ENCODE results near the gene TNFRSF13B.
"Not testable (repeated sequence)": the region's sequence is repeated elsewhere in the genome, so short reads cannot be mapped to it uniquely, and the experiment has no call there.

The TNFRSF13B gene

DNA sequence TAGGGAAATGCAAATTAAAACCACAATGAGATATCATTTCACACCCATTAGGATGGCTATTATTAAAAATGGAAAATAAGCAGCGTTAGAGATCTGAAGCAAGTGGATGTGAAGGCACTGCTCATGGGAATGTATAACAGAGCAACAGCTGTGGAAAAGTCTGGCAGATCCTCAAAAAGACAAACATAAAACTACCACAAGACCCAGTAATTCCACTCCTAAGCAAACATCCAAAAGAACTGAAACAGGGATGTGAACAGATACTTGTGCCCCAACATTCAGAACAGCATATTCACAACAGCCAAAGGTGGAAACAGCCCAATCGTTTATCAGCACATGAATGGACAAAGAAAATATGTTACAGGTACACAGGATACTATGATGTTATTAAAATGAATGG is 10.9 kb downstream of the TNFRSF13B start:
- not testable (repeated sequence) for DNase-seq (ENCODE audit: low read depth in 2 of 2)

GRCh38 chr17:16955011-16955410 is 16.9 kb downstream of the TNFRSF13B start:
- DNase-seq (ENCODE audit: low read depth in 2 of 2) = not testable (repeated sequence)

GRCh38 chr17:16954521-16954920 is 17.4 kb downstream of the TNFRSF13B start:
- no peak for DNase-seq (ENCODE audit: low read depth in 2 of 2)

- DNase-seq (ENCODE audit: low read depth in 2 of 2) = no peak
These were observed 18.1 kb downstream of the TNFRSF13B start for GRCh38 chr17:16953841-16954240.

DNA sequence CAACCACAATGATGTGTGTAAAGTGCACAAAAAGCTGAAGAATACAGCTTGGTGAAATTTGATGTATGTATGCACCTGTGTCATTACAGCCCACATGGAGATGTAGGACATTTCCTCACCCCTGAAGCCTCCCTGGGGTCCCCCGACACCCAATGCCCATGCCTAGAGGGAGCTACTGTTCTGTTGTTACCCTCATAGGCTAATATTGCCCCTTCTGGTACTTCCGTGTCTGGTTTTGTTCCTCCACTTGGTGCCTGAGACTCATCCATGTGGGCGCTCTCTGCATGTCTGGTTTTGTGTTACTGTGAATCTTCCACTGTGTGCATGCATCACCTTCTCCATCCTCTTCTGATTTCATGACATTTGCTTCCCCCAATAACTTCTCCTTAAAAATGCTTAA is 18.6 kb downstream of the TNFRSF13B start:
- no peak for DNase-seq (ENCODE audit: low read depth in 2 of 2)

- DNase-seq (ENCODE audit: low read depth in 2 of 2) = no peak
These were observed 19.5 kb downstream of the TNFRSF13B start for GRCh38 chr17:16952401-16952800.

GRCh38 chr17:16950488-16950887 is 21.4 kb downstream of the TNFRSF13B start:
- no peak for DNase-seq (ENCODE audit: low read depth in 2 of 2)

- DNase-seq (ENCODE audit: low read depth in 2 of 2) = no peak
These were observed 23.1 kb downstream of the TNFRSF13B start for GRCh38 chr17:16948587-16949376.

DNA sequence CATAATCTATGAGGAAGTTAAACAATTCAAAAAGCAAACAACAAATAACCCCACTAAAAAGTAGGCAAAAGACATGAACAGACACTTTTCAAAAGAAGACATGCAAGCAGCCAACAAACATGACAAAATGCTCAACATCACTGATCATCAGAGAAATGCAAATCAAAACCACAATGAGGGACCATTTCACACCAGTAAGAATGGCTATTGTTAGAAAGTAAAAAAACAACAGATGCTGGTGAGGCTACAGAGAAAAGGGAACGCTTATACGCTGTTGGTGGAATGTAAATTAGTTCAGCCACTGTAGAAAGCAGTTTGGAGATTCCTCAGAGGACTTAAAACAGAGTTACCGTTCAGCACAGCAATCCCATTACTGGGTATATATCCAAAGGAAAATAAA is 24.4 kb downstream of the TNFRSF13B start:
- DNase-seq (ENCODE audit: low read depth in 2 of 2) = no peak

- DNase-seq (ENCODE audit: low read depth in 2 of 2) = no peak
These were observed 26.2 kb downstream of the TNFRSF13B start for GRCh38 chr17:16945663-16946218.

DNA sequence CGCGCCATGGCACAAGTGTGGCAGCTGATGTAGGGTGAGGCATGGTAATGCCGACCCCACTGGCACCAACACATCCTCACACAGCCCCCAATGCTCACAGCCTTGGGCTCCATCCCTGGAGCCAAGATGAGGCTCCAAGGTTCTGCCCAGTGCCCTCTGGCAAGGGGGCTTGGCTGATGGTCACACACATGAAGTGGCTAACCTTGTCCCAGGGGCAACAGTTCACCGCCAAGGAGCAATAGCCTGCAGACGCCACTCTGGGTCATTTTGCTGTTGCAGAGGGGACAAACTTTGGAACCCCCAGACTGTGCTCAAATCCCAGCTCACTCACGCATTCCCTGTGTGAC is 26.8 kb downstream of the TNFRSF13B start:
- no peak for DNase-seq (ENCODE audit: low read depth in 2 of 2)

GRCh38 chr17:16944334-16945135 is 27.4 kb downstream of the TNFRSF13B start:
- DNase-seq (ENCODE audit: low read depth in 2 of 2) = no peak

GRCh38 chr17:16943541-16944333 is 28.2 kb downstream of the TNFRSF13B start:
- DNase-seq (ENCODE audit: low read depth in 2 of 2) = no peak

DNA sequence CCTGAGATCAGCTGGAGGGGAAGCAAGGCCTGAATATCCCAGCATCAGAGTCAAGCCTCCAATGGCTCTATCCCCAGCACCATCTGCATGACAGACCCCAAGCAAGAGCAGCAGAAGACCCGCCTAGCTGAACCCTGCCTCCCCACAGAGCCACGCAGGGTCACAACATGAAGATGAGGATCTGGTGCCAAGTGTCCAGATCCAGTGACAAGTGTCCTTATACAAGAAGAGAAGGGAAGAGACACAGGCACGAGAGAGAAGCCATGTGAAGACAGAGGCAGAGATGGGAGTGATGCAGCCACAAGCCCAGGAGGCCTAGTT is 28.9 kb downstream of the TNFRSF13B start:
- no peak for DNase-seq (ENCODE audit: low read depth in 2 of 2)

DNA sequence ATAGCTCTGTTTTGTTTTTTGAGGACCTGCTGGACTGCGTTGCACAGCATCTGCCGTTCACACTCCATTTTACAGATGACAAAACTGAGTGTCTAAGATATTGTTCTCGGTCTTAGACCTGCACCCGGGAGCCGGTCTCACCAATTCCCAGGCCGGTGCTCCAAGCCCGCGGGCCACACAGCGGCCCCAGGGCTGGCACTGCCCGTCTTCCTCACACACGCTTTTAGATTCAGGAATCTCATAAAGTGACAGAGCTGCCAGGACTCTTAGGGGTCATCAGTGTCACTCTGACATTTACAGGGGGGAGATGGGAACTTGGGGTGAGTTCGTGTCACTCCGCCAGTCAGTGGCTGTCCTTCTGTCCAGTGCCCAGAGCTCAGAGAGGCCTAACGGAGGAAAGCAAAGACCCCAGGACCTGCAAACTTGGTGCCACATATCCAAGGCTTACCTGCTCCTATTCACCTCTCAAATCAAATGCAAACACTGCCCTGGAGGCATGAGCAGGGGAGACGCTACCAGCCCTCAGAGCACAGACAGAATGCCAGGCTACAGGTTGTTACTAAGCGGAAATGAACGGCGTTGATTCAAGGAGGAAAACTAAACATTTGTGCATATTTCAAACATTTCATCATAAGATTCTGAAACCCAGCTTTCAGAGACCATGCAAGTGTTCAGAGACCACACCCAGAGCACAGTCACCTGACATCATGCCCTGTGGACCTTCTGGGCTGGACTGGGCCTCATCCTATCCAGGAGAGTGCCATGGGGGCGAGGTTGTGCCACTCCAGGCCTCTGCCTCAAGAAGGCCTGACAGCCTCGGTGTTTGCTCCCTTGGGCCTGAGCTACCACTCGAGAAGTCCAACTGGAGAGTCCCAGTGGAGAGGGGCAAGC is 29.5 kb downstream of the TNFRSF13B start:
- no peak for DNase-seq (ENCODE audit: low read depth in 2 of 2)

DNA sequence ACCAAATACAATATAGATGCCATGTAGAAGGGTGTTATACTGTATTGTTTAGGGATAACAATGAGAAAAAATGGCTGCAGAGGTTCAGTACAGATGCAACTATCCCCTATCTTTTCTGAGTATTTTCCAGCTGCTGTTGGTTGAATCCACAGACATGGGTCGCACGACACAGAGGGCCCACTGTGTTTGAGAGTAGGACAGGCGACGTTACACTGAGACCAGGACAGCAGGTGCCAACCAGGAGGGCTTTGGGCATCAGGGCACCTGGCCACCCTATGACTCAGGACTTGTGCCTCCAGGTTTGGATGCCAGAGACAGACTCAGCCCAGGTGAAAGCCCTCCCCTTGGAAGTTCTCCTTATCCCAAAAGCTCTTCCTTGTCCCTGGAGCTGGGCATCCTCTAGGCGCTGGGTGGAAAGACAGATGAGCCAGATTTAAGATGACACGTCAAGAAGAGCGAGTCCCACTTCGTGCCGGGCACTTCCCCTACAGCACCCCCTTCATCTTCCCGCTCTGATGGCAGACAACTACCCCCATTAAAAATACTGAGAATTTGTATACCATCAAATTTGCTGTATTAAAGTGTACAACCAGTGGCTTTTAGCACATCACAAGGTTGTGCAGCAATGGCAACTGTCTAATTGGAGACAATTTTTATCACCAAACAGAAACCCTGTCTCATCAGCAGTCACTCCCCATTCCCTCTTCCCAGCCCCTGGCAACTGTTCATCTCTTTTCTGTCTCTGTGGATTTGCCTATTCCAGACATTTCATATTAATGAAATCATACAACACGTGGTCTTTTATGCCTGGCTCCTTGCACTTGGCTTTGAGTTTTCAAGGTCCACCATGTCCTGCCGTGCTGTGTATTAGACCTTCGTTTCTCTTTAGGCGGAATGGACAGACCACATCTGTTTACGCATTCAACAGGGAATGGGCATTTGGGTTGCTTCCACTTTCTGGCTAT is 30.6 kb downstream of the TNFRSF13B start:
- DNase-seq (ENCODE audit: low read depth in 2 of 2) = peak; percentile 11 to 18

DNA sequence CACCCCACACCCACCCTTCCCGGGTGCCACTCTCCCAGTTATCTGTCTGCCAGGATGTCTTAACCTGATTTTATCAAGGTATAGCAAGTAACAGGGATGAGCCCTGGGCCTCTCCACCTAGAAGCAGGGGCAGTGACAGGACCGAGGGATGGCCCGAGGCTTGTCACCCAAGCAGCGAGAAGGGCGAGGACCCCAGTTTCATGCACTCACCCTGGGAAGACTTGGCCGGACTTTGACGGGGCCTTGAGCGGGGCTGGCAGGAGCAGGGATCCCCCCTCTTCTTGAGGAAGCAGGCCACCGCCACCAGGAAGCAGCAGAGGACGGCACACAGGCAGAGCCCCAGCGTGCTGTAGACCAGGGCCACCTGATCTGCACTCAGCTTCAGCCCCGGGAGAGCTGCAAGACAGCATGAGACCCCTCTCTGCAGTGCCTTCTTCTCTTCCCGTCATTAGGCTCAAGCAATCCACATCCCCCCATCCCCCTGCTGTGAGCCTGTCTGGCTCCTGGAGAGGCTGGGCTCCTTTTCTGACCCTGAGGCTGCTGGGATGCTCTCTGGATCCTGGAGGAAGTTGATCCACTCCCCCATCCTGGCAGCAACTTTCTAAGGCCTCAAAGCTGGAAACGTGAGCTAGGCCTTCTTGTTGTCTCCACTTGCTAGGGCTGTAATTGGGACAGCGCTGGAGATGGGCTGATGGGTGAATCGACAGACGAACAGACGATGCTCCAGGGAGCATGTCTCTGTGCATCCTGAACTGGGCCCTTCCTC is 31.6 kb downstream of the TNFRSF13B start:
- DNase-seq (ENCODE audit: low read depth in 2 of 2) = no peak

DNA sequence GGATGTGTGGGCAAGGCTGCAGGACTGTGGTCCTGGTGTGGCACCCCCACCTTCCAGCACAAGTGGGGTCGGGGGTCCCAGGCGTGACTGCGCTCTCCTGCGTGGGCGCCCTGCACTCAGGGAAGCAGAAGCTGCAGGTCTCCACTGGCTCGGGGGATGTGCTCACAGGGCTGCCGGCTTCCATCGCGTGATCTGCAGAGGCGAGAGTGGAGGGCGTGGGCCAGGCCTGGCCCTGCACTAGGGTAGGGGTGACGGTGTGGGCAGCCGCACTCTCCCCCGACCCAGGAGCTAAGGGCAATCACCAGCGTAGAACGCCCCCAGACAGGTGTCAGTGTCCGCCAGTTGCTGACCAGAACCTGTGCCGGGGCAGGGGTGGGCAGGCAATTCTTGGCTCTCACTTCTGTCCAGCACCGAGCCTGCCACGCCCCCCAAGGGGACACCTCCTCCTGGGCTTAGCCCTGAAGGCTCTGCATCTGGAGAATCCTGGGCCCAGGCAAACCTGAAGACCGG is 32.3 kb downstream of the TNFRSF13B start:
- DNase-seq (ENCODE audit: low read depth in 2 of 2) = no peak

DNA sequence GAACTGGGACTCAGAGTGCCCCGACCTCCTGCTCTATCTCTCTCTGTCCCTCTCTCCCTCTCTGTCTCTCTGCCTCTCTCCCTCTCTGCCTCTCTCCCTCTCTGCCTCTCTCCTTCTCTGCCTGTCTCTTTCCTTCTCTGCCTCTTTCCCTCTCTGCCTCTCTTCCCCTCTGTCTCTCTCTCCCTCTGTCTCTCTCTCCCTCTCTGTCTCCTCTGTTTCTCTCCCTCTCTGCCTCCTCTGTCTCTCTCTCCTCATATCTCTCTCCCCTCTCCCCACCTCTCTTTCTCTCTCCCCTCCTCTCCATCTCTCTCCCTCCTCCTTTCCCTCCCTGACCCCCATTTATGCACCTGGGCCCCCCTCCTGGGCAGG is 32.7 kb downstream of the TNFRSF13B start:
- DNase-seq (ENCODE audit: low read depth in 2 of 2) = no peak

All from fibroblast of skin of left quadriceps (primary cell).